Testis (tissue), 3 donors: ENCODE results near the gene AFF1. TPM values are rescaled to one million over a fixed set of nuclear protein-coding genes. Genes with fewer than 3 reads are reported as not detected.
A peak's percentile ranks its signal among the peaks of the same experiment; 100 is the strongest.

Source experiments
- DNase-seq: peaks from one replicate; pipeline ENCODE4 v3.0.0-alpha.2; 2019
- H3K27ac ChIP-seq, 2 donors: fragments of 200-600 bp; sonication (generic); one replicate each; pipeline ENCODE4 v1.5.1; 2019
- H3K27me3 ChIP-seq: fragments of 200-600 bp; sonication (generic); one replicate; pipeline ENCODE4 v1.5.1; 2019
- H3K36me3 ChIP-seq: fragments of 200-600 bp; sonication (generic); one replicate; pipeline ENCODE4 v1.5.1; 2017; ENCODE audit warnings: low read depth; ENCODE audit errors: missing control alignments
- H3K4me1 ChIP-seq: fragments of 200-600 bp; sonication (generic); one replicate; pipeline ENCODE4 v1.5.1; 2019
- H3K4me3 ChIP-seq, 2 donors: fragments of 200-600 bp; sonication (generic); one replicate each; pipeline ENCODE4 v1.5.1; 2017 to 2019
- H3K9me3 ChIP-seq: fragments of 200-600 bp; sonication (generic); one replicate; pipeline ENCODE4 v1.5.1; 2017
- POLR2A ChIP-seq: fragments of 450-650 bp; IDR thresholded peaks from one replicate; pipeline ENCODE4 v1.6.1; 2017; ENCODE audit warnings: antibody characterized with exemption, mild to moderate bottlenecking, moderate library complexity
- WGBS, 2 donors: methylation state at CpG; one replicate each; pipeline ENCODE4 v1.1.5; 2018; 5-methylcytosine and 5-hydroxymethylcytosine counted together
- intact Hi-C: fragments of 100-400 bp; cut with DNase I; formaldehyde crosslinking; loops from one replicate; pipeline ENCODE4 v1.15.1; 2023; ENCODE audit warnings: low total_unique reads
- polyA plus RNA-seq: library from polyadenylated mRNA; stranded (reverse); fragments of 350-450 nt; fragmentation: Illumina TruSeq; extraction: RNeasy Lipid Tissue Mini Kit (QIAGEN cat#74804); gene quantifications from one replicate; pipeline ENCODE4 v1.2.3, GENCODE V29; 2014; ENCODE audit warnings: low read depth, low replicate concordance; ENCODE audit not compliant: insufficient read depth
- total RNA-seq, 2 donors: library from RNA; depleted of rRNA; stranded (reverse); fragments of >200 nt; gene quantifications; one replicate each; pipeline ENCODE4 v1.2.3, GENCODE V29; 2016
- TF ChIP-seq, protein P1 (sequence below), 3 experiments: fragments of 450-650 bp in 2 of 3; fragments of 200-600 bp in 1 of 3; sonication (generic) in 1 of 3; IDR thresholded peaks; one replicate each; pipeline ENCODE4 v1.5.1; 2016 to 2019; ENCODE audit warnings: antibody characterized with exemption in 3 of 3, mild to moderate bottlenecking in 2 of 3, moderate library complexity in 1 of 3

AFF1 gene
- total and polyA plus RNA-seq, 3 donors from 2014 or later: 15.8 to 56.8 (median 53.6) TPM

DNA sequence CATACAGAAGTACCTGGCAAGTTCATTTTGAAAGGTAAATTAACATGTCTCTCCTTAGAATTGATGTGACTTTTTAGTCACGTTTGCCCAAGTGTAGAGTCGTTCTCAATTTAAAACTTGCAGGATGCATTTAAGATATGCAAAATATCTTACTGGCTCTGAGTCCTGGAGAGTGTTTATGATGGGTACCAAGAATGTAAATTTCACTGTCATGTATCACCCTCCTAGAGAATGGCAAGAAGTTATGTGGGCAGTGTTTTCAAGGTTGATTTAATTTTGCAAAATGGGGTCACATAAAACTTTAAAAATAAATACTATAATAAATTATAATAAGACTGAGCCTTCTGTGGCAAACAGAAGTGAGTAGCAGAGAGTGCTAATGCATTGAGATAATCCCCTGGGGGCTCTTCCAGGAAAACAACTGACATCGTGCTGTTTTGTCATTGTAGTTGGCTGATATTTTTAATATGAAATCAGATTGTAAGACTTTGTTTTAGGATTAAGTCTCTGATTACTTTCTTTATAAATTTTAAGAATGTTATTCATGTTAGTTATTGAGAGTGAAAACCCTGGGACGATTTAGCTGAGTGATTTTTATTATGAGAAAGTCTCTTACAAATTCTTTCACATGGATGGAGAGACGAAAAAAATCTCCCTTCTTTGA is 103.0 kb downstream of the AFF1 start:
- WGBS, 2 donors: 44 to 52% methylated on average over 5 of the region's 5 CpGs
- no peaks in the 10 kb centered on the region for H3K9me3 ChIP-seq
- H3K27me3 ChIP-seq: no peaks in the 10 kb centered on the region
- no peak for DNase-seq
- H3K4me3 ChIP-seq: no peak overlapping the region
- intact Hi-C loops: no loop called here
- TF ChIP-seq POLR2A: no peak
- TF ChIP-seq, protein P1, sequence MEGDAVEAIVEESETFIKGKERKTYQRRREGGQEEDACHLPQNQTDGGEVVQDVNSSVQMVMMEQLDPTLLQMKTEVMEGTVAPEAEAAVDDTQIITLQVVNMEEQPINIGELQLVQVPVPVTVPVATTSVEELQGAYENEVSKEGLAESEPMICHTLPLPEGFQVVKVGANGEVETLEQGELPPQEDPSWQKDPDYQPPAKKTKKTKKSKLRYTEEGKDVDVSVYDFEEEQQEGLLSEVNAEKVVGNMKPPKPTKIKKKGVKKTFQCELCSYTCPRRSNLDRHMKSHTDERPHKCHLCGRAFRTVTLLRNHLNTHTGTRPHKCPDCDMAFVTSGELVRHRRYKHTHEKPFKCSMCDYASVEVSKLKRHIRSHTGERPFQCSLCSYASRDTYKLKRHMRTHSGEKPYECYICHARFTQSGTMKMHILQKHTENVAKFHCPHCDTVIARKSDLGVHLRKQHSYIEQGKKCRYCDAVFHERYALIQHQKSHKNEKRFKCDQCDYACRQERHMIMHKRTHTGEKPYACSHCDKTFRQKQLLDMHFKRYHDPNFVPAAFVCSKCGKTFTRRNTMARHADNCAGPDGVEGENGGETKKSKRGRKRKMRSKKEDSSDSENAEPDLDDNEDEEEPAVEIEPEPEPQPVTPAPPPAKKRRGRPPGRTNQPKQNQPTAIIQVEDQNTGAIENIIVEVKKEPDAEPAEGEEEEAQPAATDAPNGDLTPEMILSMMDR (IDR thresholded peaks at IDR 0.05): no peak
- no peaks in the 10 kb centered on the region for H3K36me3 ChIP-seq
- peaks cover 56% of the 10 kb centered on the region for H3K4me1 ChIP-seq
- H3K27ac ChIP-seq: peak overlapping the region in 1 of 2 donors; percentile 56

DNA sequence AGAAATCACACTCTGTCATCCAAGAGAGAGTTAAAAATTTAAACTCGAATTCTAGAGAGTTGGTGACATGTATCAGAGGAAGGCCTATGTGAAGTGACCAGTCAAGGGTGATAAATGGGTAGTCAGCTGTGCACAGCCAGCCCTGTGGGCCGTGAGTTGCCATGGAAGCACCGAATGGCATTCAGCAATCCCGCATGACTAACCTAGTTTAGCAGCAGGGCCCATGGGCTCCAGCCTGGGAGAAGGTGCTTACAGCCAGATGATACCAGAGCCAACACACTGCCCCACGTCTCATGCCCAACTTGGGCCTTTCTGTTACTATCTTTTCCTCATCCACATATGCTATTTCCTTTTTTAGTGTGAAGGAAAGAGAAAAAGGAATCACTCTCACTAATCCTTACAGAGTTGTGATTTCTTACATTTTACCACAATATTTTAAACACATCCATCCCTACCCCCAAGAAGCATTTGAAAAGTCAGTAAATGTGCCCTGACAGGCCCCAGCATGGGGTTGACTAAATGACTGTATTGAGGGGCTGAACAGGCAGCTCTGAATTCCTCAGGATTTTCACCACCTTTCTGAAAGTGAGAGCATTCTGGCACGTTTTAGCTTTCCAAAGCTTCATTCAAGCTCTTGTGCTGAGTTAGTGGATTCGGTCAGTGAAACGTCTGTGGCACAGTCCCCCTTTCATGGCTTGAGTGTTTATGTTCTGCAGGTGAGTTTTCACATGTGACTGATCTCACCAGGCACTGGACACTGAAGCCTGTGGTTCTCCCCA is 104.2 kb downstream of the AFF1 start:
- TF ChIP-seq, protein P1 (IDR thresholded peaks at IDR 0.05): no peak
- TF ChIP-seq POLR2A: no peak
- H3K27me3 ChIP-seq: no peaks in the 10 kb centered on the region
- no peaks in the 10 kb centered on the region for H3K36me3 ChIP-seq
- H3K9me3 ChIP-seq: no peaks in the 10 kb centered on the region
- H3K4me1 ChIP-seq: peaks cover 44% of the 10 kb centered on the region
- WGBS, 2 donors: 53 to 69% methylated on average over 8 of the region's 8 CpGs
- intact Hi-C loops: no loop called here
- no peak overlapping the region for H3K4me3 ChIP-seq
- no peak for DNase-seq
- peak overlapping the region in 1 of 2 donors; percentile 56 for H3K27ac ChIP-seq

DNA sequence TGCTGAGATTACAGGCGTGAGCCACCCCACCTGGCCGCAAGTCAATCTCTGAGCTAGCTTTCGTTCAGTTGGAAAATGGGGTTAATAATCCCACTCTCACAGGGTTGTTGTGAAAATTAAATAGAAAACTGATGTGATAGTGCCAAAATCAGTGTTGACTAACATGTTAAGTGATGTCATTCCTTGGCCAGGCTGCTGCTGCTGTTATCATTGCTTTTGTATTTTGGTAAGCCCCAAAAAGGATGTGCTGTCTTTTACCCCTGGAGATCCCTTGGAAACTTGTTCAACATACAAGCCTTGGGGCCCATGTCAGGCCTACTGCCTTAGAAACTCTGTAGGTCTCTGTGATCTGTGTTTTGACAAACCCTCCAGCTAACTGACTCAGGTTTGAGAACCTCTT is 106.3 kb downstream of the AFF1 start:
- intact Hi-C loops: no loop called here
- 91 to 95% methylated on average over 3 of the region's 3 CpGs for WGBS, 2 donors
- no peaks in the 10 kb centered on the region for H3K36me3 ChIP-seq
- H3K27me3 ChIP-seq: no peaks in the 10 kb centered on the region
- H3K9me3 ChIP-seq: no peaks in the 10 kb centered on the region
- no peak overlapping the region for H3K27ac ChIP-seq
- H3K4me1 ChIP-seq: peaks cover 43% of the 10 kb centered on the region
- DNase-seq: no peak
- H3K4me3 ChIP-seq: no peak overlapping the region
- no peak for TF ChIP-seq POLR2A
- TF ChIP-seq, protein P1 (IDR thresholded peaks at IDR 0.05): no peak

DNA sequence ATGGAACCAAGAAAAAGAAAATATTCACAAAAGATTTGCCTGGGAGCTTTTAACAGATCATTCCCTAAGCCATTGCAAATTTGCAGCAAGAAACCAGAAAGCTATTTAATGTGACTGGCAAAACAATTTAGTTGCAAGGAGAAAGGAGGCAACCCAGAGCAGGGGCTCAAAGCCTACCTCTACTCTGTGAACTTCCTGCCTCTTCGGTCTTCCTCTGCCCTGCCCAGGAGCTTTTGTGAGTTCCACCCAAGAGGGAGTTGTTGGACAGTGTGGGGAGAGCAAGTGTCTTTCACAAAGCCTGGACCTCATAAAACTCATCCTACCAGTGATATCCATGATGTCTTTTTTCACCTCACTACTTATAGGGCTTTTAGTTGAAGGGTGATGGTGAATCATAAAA is 107.4 kb downstream of the AFF1 start:
- DNase-seq: no peak
- no peaks in the 10 kb centered on the region for H3K36me3 ChIP-seq
- intact Hi-C loops: no loop called here
- H3K27me3 ChIP-seq: no peaks in the 10 kb centered on the region
- H3K9me3 ChIP-seq: no peaks in the 10 kb centered on the region
- no peak overlapping the region for H3K4me3 ChIP-seq
- H3K4me1 ChIP-seq: peaks cover 35% of the 10 kb centered on the region
- TF ChIP-seq POLR2A: no peak
- TF ChIP-seq, protein P1 (IDR thresholded peaks at IDR 0.05): no peak
- H3K27ac ChIP-seq: no peak overlapping the region
- WGBS, 2 donors: 77 to 82% methylated on average over 1 of the region's 1 CpG
